ENCODE measurements around the gene PTGDS.

Gene PTGDS

DNA sequence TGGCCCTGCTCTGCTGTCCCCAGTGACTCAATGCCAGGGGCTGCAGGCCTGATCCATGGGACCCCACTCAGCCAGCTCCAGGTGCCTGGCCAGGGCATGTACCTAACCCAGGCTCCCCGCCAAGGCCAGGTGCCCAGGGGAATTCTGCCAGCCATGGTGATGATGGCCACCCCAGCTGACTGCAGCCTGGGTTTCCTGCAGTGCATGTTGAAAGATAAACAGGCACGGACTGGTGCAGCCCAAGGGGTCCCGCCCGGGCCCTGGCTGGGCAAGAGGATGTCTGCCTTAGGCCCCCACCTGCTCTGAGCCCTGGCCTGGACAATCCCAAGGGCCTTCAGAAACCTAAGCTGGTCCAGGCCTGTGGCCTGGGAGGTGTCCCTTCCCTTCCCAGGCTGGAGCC lies 49.5 kb downstream of the PTGDS start:
- DNase-seq: no peak

DNA sequence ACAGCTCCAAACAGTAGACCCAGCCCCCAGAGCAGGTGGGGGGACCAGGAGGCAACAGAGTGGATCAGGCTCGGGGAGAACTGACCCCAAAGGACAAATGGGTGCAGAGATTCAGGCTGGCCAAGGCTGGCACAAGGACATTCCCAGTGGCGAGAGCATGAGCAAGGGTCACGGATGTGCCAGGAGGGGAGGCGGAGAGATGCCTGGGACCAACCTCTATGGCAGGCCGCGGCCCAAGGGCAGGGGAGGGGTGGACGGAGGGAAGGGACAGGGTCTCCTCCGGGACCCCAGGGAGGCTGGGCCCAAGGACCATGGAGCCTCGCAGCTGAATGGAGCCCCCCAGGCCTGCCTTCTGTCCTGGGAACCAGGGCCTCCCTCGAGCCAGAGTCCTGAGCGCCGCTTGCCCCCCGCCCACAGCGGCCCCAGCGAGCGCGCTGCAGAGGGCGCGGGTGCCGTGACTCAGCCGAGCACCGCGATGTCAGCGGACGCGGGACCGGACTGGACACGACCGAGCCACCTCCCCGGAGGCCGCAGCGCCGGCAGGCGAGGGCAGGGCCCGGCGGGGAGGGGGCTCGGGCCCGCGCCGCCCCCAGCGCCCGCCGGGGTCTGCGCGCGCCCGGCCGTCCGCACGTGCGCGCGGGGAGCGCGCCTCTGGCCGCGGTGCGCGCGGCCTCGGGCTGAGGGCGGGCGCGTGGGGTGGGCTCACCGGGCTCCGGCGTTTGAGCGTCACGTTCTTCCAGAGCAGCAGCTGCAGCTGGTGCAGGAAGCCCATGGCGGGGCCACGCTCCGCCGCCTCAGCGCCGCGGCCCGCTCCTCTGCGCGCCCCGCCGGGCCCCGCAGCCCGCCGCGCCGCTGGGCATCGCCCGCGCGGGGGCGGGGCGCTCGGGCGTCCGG lies 50.3 kb downstream of the PTGDS start, which contains the start of gene ABCA2:
Gene ABCA2, minus strand, starts transcription at position 869 of the 894 bp plus-strand sequence. Its CDS starts 97 bp downstream, at position 772.
- peak; percentile 35 for DNase-seq

DNA sequence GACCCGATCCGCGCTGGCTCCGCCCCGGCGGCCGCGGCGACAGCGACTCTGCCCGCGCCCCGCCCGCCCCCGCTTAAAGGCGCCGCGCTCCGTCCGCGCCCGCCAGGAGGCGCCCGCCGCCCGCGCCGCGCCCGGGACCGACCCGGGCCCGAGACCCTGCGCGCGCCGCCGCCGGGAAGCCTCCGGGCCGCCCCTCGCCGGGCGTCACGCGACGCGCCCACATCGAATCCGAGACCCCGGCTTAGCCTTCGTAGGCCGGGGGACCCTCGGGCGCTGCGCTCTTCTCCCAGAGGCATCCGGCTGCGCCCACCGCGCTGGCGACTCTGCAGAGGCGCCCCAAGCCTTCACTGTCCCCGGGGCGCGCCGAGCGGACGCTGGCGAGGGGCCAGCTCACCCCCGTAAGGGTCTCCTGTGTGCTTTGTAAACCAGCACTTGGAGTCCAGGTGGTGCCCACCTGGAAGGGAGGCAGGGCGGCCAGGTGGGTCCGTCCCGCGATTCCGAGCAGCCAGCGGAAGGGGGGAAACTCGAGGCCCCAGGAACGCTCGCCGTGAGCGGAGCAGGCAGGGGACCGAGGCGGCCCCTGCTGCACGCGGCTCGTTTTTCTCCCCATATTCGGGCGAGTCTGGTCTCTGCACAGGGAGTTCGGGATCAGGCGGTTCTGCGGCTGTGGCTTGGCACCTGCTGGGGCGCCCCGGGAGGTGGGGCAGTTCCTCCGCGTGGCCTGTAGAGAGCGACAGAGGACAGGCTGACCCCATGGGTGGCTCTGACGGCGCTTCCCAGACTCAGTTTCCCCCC lies 51.2 kb downstream of the PTGDS start:
- DNase-seq: no peak

DNA sequence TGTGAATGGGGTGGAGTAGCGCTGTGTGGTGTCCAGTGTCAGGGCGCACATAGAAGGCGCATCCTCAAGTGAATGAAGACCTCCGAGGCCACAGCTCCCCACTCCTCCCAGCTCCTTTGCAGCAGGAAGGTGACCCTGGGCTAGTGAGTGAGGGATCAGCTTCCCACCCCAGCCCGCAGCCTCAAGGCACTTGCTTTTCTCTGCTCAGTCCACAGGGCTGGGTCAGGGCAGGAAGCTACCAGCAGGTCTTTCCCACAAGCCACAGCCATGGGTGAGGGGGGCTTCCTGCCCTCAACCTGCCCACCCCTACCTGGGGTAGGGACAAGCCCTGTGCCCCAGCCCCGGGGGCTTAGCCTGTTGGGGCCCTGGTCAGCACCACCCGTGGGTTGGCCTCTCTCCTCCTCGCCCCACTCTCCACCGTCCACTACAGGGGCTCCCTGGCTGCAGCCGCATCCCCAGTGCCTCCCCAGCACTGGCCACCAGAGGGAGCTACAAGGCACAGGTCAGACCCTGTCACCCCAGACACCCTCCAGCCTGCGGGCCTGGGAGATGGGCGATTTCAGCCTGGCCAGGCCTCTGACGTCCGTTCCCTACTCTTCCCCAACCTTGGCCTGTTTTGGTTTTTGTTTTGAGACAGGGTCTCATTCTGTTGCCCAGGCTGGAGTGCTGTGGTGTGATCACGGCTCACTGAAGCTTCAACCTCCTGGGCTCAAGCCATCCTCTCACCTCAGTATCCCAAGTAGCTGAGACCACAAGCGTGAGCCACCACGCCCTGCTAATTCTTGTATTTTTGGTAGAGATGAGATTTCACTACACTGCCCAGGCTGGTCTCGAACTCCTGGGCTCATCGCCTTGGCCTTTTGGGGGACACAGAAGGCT lies 52.0 kb downstream of the PTGDS start:
- no peak for DNase-seq

DNA sequence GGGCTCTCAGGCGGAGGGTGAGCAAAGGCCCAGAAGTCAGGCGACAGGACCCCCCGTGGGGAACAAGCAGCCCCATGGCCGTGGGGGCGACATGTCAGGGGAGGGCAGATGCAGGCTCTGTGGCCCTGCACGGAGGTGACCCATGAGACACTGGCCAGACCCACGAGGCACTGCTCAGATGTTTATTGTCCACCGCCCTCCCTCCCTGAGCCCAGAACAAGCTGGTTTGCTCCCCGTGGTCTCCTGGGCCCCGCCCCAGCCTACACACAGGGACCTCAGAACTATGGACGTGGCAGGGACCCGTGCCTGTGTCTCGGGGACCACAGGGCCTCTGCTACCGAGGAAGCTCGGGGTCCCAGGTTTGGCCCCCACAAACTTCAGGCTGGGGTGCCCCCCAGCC lies 52.7 kb downstream of the PTGDS start:
- DNase-seq: no peak

DNA sequence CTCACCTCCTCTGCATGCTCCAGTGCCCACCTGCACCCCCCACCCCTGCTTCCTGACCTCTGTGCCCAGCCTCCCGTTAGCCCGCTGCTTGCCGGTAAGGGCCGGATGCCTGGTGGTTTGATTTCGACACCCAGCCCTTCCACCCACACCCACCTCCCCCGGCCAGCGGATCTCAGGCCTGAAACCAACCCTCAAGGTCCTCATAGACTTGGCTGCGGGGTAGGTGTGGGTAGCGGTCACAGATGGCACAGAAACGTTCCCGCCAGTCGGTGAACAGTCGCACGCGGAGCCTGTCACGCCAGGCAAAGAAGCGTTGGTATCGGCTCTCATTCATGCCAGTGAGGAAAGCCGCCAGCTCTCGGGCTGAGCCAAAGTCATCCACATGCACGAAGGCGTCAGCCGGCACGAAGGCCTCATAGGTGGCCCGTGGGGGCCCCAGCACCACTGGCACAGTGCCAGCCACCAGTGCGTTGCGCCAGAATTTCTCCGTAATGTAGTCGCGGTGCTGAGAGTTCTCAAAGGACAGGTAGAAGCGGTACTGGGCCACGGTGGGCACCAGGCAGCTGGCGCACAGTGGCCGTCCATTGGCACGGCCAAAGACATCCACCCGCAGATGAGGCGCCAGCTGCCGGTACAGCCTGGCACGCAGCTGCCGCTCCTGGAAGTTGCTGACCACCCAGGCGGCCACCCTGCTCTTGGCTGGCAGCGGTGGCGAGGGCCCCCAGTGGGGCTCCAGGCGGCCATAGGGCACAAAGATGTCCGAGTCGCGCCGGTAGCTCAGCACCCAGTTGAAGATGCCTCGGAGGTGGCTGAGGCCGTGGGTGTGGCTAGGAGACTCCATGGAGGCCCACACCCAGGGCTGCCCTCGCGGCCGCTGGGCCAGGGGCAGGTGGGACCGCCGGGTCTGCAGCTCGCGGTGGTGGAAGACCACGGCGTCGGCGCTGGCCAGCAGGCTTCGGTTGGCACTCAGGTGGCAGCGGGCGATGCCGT lies 53.5 kb downstream of the PTGDS start:
- no peak for DNase-seq

All from NCI-H1048 (cell line).